NCI-H1436 treated with DMSO at 0.1 percent for 48 hours (cell line): Measurements from ENCODE around the gene EPS8L2.

Experiments
- DNase-seq: peaks from one replicate; lab custom pipeline; 2025; lab: John Stamatoyannopoulos, UW

Gene EPS8L2

GRCh38 chr11:705646-706438 is at the start of gene EPS8L2:
TSS of gene EPS8L2 (plus strand) at chr11:706231. CDS start at chr11:709408, 3,177 bp downstream.
- DNase-seq: no peak

DNA sequence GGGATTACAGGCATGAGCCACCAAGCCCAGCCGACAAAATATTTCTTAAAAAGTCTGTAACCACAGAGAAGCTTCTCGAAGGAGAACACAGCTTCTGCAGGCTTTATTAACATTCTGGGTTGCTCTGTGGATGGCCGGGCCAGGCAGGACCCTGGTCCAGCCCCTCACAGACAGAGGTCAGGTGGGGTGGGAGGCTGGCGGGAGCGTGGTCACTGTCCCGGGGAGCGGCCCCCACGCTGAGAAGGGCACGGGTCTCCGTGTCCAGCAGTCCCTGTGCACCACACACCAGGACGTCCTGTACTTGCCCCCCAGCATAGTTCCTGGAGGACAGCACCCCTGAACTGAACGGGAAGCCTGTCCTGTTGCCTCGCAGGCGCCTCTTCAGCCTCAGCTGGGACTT is 49.6 kb upstream of the EPS8L2 start:
- DNase-seq: no peak

- no peak for DNase-seq
Observed at GRCh38 chr11:656866-657265, 49.2 kb upstream of the EPS8L2 start.

DNA sequence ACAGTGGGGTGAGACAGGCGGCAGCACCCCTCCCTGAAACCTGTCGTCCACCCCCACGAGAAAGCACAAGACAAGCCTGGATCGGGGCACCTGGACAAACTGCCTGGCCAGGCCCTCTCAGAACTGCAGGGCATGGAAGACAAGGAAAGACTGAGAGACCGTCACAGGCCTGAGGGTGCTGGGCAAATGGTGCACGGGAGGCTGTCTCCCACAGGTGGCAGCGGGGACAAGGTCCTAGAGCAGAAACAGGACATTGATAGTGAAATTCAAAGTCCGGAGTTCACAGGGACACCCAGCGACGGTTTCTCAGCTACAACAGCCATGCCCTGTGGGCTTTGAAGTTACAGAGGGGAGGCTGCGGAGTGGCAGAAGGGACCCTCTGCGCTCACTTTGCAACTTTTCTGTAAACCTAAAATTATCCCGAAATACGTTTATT is 48.3 kb upstream of the EPS8L2 start:
- DNase-seq: no peak

DNA sequence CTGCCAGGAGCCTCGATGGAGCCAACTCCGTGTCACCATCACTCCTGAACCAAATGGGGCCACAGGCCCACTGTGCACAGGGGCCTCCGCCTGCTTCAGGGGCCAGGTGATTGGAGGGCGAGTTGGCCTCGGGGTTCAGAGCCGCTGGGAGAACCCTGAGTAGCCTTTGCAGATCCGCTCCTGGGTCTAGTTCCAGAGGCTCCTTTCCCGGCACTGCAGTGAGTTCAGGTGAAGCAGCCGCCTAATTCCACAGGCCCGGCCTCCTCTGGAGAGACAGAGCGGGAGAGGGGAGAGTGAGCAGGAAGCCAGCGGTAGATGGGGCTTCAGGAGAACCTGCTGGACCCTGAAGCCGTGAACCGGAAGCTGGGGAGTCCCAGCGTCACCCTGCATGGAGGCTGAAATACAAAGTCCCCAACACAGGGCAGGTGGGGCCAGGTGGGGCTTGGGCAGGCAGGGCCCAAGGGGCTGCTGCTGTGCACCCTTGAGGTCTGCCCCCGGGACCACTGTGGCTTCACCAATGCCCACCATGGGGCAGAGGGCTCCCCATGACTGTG is 46.4 kb upstream of the EPS8L2 start:
- no peak for DNase-seq

DNA sequence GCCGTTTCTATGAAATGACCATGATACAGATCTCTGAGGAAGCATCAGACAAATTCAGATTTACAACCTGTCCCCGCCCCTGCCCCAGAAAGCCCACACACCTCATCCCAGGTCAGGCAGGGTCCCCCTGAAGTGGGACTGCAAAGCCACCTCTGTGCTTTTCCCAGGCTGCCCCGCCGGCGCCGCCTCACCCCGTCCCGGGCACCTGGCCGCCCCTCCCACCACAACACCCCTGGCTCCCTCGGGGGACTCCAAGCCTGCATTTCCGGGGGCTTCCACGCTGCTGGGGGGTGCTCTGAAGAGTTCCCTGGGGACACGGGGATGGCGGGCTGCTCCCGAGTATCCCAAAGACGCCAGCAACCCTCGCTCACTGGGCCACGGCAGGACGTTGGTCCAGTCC is 45.8 kb upstream of the EPS8L2 start:
- no peak for DNase-seq

DNA sequence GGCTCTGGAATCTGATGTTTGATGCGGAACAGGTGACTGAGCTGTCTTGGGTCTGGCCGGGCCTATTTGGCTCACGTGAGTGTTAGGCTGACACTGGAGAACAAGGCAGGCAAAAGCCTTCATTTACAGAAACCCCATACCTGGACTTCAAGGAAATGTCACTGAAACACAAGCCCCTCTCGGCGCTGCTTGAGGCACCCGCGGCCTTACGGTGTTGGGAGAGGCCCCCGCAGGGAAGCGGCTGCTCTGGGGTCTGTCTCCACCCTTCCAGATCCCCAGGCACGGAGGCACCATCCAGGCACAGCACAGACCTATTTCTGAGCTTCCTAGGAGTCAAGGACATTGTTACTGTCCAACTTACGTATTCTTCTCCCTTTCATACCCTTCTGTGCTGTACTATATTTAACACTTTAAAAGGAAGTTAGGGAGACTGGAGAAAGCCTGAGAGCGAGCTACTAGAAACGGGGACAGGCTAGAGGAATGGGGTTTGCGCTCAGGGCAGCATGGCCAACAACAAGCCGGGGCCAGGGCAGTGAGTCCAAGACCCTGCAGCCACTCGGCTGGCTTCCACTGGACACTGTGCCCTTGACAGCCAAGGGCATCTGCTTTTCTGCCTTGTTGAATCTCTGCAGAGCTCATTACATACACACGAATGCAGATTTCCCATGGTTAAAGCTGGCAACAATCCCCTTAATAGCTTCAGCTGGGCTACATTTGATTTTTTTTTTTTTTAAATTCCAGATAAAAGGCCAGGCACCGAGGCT is 45.2 kb upstream of the EPS8L2 start:
- DNase-seq: no peak

DNA sequence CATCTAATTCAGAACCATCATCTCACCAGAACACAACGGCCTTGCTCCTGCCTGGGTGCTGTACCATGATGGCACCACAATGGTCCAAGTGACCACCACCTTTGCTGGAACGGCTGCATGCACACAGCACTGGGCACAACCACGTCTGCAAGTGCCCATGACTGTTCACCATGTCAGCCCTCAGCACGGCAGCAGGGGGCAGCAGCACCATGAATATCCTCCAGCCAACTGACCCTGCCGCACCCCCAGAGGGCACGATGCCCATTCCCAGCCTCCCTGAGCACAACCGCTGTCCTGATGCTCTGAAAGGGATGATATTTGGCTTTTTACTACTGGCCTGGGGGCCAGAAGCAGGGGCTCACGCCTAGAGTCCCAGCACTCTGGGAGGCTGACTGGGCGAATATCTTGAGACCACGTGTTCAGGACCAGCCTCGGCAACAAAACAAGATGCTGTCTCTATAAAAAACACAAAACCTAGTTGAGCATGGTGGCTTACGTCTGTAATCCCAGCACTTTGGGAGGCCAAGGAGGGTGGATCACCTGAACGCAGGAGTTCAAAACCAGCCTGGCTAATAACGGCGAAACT is 43.2 kb upstream of the EPS8L2 start:
- no peak for DNase-seq

- DNase-seq: no peak
Observed at GRCh38 chr11:665062-665703, 40.8 kb upstream of the EPS8L2 start.

- DNase-seq: no peak
Observed at GRCh38 chr11:665704-666281, 40.2 kb upstream of the EPS8L2 start.

- no peak for DNase-seq
Observed at GRCh38 chr11:673866-674265, 32.2 kb upstream of the EPS8L2 start.

DNA sequence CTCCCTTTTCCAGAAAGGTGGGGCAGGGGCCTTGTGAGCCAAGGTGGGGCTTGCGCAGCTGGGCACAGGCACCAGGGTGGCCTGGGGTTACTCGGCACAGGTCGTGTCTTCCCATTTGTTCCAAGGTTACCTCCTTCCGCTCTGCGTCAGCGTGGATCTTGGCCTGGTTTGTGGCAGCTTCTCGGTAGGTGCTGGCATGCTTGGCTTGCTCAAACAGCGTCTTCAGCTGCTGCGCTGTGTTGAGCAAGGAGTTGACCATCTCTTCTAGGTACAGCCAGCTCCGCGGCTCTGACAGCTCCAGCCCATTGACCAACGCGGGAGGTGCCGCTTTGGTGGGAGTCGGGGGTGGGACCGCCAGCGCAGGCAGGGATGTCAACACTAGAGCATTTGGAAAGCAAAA is 31.6 kb upstream of the EPS8L2 start:
- DNase-seq: no peak

DNA sequence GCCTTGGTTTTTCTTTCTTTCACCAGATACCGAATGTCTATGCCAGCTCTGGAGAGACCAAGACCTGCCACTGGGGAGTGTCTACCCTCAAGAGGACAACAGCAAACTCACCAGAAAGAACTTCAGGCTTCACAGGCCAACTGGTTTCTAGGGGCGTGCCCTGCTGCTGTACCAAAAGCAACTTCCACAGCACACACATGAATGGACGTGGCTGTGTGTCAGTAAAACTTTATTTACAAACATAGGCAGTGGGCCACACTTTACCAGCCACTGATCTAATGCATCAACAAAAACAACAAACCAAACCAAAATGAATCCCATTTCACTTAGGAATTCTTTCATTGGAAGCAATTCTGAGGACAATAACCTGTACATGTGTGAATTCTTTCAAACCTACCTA is 27.7 kb upstream of the EPS8L2 start:
- no peak for DNase-seq

- DNase-seq: no peak
Observed at GRCh38 chr11:679271-680207, 26.5 kb upstream of the EPS8L2 start.

- DNase-seq: no peak
Observed at GRCh38 chr11:680476-680875, 25.6 kb upstream of the EPS8L2 start.

DNA sequence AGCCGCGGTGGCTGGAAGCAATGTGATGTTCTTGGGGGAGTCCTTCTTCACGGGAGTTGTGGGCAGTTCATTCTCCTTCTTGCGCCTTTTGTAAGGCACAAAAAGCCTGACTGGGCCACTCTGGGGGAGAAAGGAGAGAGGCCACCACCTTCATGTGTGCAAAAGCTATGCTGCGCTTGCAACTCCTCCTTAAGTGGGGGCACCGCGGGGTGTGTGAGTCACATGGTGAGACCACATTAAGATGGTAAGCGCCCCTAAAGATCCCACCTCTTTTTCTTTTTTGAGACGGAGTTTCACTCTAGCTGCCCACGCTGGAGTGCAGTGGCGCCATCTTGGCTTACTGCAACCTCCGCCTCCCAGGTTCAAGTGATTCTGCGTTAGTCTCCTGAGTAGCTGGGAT is 25.1 kb upstream of the EPS8L2 start:
- DNase-seq: no peak

DNA sequence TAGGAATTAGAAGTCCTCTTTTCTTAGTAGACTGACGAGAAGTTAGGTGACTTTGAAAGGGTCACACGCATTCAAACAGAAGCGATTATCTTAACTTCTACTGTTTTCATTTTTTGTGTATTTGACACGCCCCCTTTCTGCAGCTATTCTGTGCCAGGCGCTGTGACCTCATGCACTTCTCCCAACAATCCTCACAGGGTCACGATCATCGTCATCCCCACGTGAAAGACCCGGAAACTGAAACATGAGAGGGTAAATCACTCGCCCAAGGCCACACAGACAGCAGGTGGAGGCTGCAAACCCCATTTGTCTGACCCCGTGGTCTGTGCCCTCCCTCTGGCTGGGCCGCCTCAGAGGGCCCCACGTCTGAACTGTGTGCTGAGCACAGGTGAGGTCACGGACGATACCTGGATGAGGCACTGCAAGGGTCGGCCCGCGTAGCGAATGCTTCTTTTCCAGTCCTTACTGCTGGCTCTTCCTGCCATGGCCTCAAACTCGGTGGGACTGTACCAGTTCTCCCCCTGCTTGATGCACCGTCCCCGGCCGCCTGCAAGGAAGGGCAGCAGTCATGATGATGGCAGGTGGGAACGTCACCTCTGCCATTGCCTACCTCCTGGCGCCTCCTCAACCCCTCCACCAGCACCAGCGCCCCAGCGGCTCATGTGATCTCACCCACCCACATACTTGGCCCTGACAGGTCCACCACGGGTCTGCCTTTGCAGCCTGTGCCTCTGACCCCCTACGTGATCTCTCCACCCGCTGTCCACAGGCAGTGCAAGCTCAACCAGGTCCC is 19.4 kb upstream of the EPS8L2 start:
- no peak for DNase-seq

DNA sequence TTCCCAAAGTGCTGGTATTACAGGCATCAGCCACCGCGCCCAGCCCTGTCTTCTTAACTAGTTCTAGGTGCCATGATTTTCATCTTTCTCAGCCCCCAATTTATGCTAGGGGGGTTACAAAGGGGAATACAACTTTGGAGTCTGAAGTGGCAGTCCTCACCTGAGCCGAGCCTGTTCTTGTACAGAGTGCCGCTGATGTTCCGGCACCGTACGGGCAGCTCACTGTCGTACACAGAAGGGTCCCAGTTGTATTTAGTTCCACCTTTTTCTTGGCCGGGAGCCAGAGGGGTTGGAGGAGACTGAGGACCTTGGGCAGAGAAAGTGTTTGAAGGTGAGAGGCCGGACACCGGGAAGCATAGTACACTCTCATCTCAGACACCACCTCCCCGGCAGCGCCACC is 18.3 kb upstream of the EPS8L2 start:
- DNase-seq: no peak

DNA sequence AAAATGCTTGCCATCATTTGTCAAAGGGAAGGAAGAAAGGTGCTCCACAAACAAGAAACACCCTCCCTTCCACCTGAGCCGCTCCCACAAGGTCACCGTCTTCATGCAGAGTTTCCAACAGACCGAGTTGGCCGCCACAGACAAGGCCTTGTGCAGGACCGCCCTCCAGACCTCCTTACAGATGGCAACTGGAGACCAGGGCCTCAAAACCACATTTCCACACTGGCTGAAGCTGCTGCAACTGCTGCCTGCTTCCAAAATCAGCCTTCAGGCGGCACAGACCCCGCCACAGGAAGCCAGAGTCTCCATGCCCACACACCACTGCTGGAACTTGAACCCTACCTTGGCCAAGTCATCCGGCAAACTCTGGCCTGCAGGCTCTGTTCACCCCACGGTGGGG is 17.4 kb upstream of the EPS8L2 start:
- no peak for DNase-seq

- DNase-seq: no peak
Observed at GRCh38 chr11:689625-690024, 16.4 kb upstream of the EPS8L2 start.
